Neuronal stem cell (in vitro differentiated cells): ENCODE results near the gene TAS2R50.

Experiments used
- DNase-seq: peaks from one replicate; pipeline ENCODE4 v3.0.0-alpha.2; 2013; ENCODE audit warnings: low spot score
- H2AFZ ChIP-seq: one replicate; pipeline ENCODE4 v1.6.1; 2013; ENCODE audit warnings: mild to moderate bottlenecking, low read length, inconsistent platforms
- H2AK5ac ChIP-seq: 2 replicates; pipeline ENCODE4 v1.6.1; 2013; ENCODE audit warnings: low read depth, mild to moderate bottlenecking, inconsistent platforms, low read length, moderate library complexity, mixed read lengths
- H2BK120ac ChIP-seq: 2 replicates; pipeline ENCODE4 v1.6.1; 2013; ENCODE audit warnings: low read depth, mild to moderate bottlenecking, inconsistent platforms, low read length, moderate library complexity, mixed read lengths
- H2BK12ac ChIP-seq: one replicate; pipeline ENCODE4 v1.6.1; 2013; ENCODE audit warnings: low read length, inconsistent platforms
- H2BK15ac ChIP-seq: 2 replicates; pipeline ENCODE4 v1.6.1; 2013; ENCODE audit warnings: mild to moderate bottlenecking, low read length, inconsistent platforms, mixed read lengths
- H2BK5ac ChIP-seq: one replicate; pipeline ENCODE4 v1.6.1; 2013; ENCODE audit warnings: inconsistent platforms, mild to moderate bottlenecking, low read length, moderate library complexity
- H3K14ac ChIP-seq: one replicate; pipeline ENCODE4 v1.6.1; 2013; ENCODE audit warnings: low read length, inconsistent platforms
- H3K18ac ChIP-seq: 2 replicates; pipeline ENCODE4 v1.6.1; 2013; ENCODE audit warnings: low read length, inconsistent platforms
- H3K23ac ChIP-seq: 2 replicates; pipeline ENCODE4 v1.6.1; 2013; ENCODE audit warnings: low read depth, mild to moderate bottlenecking, mixed read lengths, low read length, inconsistent platforms; ENCODE audit not compliant: poor library complexity
- H3K27ac ChIP-seq: replicated peaks from 3 replicates; pipeline ENCODE4 v1.5.1; 2013; ENCODE audit warnings: low read length, inconsistent platforms
- H3K27me3 ChIP-seq, 3 experiments: 2 replicates each; pipeline ENCODE4 v1.6.1; 2013; ENCODE audit warnings: low read length in 3 of 3, mild to moderate bottlenecking in 2 of 3, inconsistent platforms in 1 of 3, low read depth in 1 of 3, mixed read lengths in 1 of 3, moderate library complexity in 1 of 3; ENCODE audit not compliant: control insufficient read depth in 3 of 3, insufficient read depth in 3 of 3
- H3K36me3 ChIP-seq, 2 donors: replicated peaks in 1 of 2; 2 replicates each; pipeline ENCODE4 v1.6.1; 2013; ENCODE audit warnings: low read length in 2 of 2; ENCODE audit not compliant: control insufficient read depth in 2 of 2, insufficient read depth in 2 of 2
- H3K4ac ChIP-seq: 2 replicates; pipeline ENCODE4 v1.6.1; 2013; ENCODE audit warnings: inconsistent platforms, mild to moderate bottlenecking, low read length, moderate library complexity
- H3K4me1 ChIP-seq, 2 donors: 1 replicate in 1 of 2; 2 replicates in 1 of 2; pipeline ENCODE4 v1.6.1; 2013; ENCODE audit warnings: low read length in 2 of 2, low read depth in 1 of 2; ENCODE audit not compliant: control insufficient read depth in 2 of 2, insufficient read depth in 1 of 2
- H3K4me2 ChIP-seq: one replicate; pipeline ENCODE4 v1.6.1; 2013; ENCODE audit warnings: mild to moderate bottlenecking, low read length, inconsistent platforms; ENCODE audit not compliant: insufficient read depth, poor library complexity, severe bottlenecking
- H3K4me3 ChIP-seq, 2 donors: 2 replicates each; pipeline ENCODE4 v1.5.1; 2013; ENCODE audit warnings: low read length in 2 of 2, mild to moderate bottlenecking in 2 of 2, inconsistent platforms in 1 of 2, moderate library complexity in 1 of 2
- H3K79me1 ChIP-seq: one replicate; pipeline ENCODE4 v1.6.1; 2013; ENCODE audit warnings: low read depth, mild to moderate bottlenecking, inconsistent platforms, low read length, moderate library complexity
- H3K9ac ChIP-seq: one replicate; pipeline ENCODE4 v1.6.1; 2013; ENCODE audit warnings: mild to moderate bottlenecking, low read depth, low read length, inconsistent platforms; ENCODE audit not compliant: poor library complexity
- H3K9me3 ChIP-seq, 2 donors: replicated peaks in 1 of 2; 2 replicates each; pipeline versions ENCODE3 to v1.6.1; 2013; ENCODE audit warnings: low read length in 2 of 2, mild to moderate bottlenecking in 2 of 2, inconsistent platforms in 1 of 2, low read depth in 1 of 2, mixed read lengths in 1 of 2, moderate library complexity in 1 of 2; ENCODE audit not compliant: control insufficient read depth in 2 of 2, insufficient read depth in 1 of 2
- H4K8ac ChIP-seq: one replicate; pipeline ENCODE4 v1.6.1; 2013; ENCODE audit warnings: low read depth, mild to moderate bottlenecking, inconsistent platforms, low read length, moderate library complexity
- H4K91ac ChIP-seq: one replicate; pipeline ENCODE4 v1.6.1; 2013; ENCODE audit warnings: low read length, low read depth, mild to moderate bottlenecking, inconsistent platforms; ENCODE audit not compliant: poor library complexity
- WGBS, 2 donors: extraction: QIAGEN DNeasy Blood & Tissue Kit; methylation state at CpG; one replicate each; pipeline ENCODE4 v1.1.7; 2013; ENCODE audit warnings: missing lambda C conversion rate in 2 of 2, mixed read lengths in 1 of 2; ENCODE audit not compliant: insufficient read length in 2 of 2, insufficient replicate concordance in 1 of 2; ENCODE audit errors: extremely low coverage in 2 of 2; 5-methylcytosine and 5-hydroxymethylcytosine counted together

The TAS2R50 gene

GRCh38 chr12:10943167-10943566 is 43.5 kb downstream of the TAS2R50 start:
- no peaks in the 10 kb centered on the region for H3K36me3 ChIP-seq
- H3K79me1 ChIP-seq, result no peaks in the 10 kb centered on the region
- H3K4me3 ChIP-seq, result no peak overlapping the region
- WGBS, 2 donors, result no CpG with 5 or more reads among the region's 2 CpGs
- no peak overlapping the region for H3K4me2 ChIP-seq
- H2AFZ ChIP-seq, result no peak overlapping the region
- H3K4ac ChIP-seq, result no peak overlapping the region
- no peak overlapping the region for H4K8ac ChIP-seq
- H3K27me3 ChIP-seq, result no peaks in the 10 kb centered on the region
- H2BK12ac ChIP-seq, result no peak overlapping the region
- H2BK120ac ChIP-seq, result no peak overlapping the region
- DNase-seq, result no peak
- peaks cover 2 to 9% of the 10 kb centered on the region in 2 donors for H3K9me3 ChIP-seq
- no peaks in the 10 kb centered on the region for H3K4me1 ChIP-seq
- H3K23ac ChIP-seq, result no peak overlapping the region
- H3K18ac ChIP-seq, result no peak overlapping the region
- H3K14ac ChIP-seq, result no peak overlapping the region
- no peak overlapping the region for H3K27ac ChIP-seq
- no peak overlapping the region for H2BK5ac ChIP-seq
- H2AK5ac ChIP-seq, result no peak overlapping the region
- no peak overlapping the region for H2BK15ac ChIP-seq
- no peak overlapping the region for H4K91ac ChIP-seq
- no peak overlapping the region for H3K9ac ChIP-seq

GRCh38 chr12:10941916-10942607 is 44.6 kb downstream of the TAS2R50 start:
- Histone ChIP-seq H3K27ac (no peak overlapping the region), H2BK15ac (no peak overlapping the region), H3K4me2 (no peak overlapping the region), H3K36me3 (no peaks in the 10 kb centered on the region), H2AK5ac (no peak overlapping the region), H2AFZ (no peak overlapping the region), H2BK12ac (no peak overlapping the region), H3K4me3 (no peak overlapping the region), H2BK5ac (no peak overlapping the region), H3K23ac (no peak overlapping the region), H4K91ac (no peak overlapping the region), H2BK120ac (no peak overlapping the region), H3K4me1 (no peaks in the 10 kb centered on the region), H3K9ac (no peak overlapping the region), H3K27me3 (no peaks in the 10 kb centered on the region), H3K79me1 (no peaks in the 10 kb centered on the region), H3K9me3 (peaks cover 2 to 7% of the 10 kb centered on the region in 2 donors), H3K18ac (peak overlapping the region; percentile 58), H4K8ac (no peak overlapping the region), H3K14ac (no peak overlapping the region), H3K4ac (no peak overlapping the region)
- WGBS, 2 donors, result no CpG with 5 or more reads among the region's 4 CpGs
- no peak for DNase-seq

- Histone ChIP-seq H2BK120ac (no peak overlapping the region), H3K4me1 (no peaks in the 10 kb centered on the region), H3K27ac (no peak overlapping the region), H3K4ac (no peak overlapping the region), H2BK5ac (no peak overlapping the region), H3K4me3 (no peak overlapping the region), H3K4me2 (no peak overlapping the region), H3K9ac (no peak overlapping the region), H3K14ac (no peak overlapping the region), H2AK5ac (no peak overlapping the region), H2AFZ (no peak overlapping the region), H3K18ac (no peak overlapping the region), H4K91ac (no peak overlapping the region), H4K8ac (no peak overlapping the region), H3K23ac (no peak overlapping the region), H3K27me3 (no peaks in the 10 kb centered on the region), H3K9me3 (peaks cover 0 to 2% of the 10 kb centered on the region in 2 donors), H2BK15ac (no peak overlapping the region), H3K79me1 (no peaks in the 10 kb centered on the region), H2BK12ac (no peak overlapping the region), H3K36me3 (no peaks in the 10 kb centered on the region)
- DNase-seq, result no peak
Measured at GRCh38 chr12:10941369-10941768, 45.3 kb downstream of the TAS2R50 start.

- no peak overlapping the region for H3K4ac ChIP-seq
- WGBS, 2 donors, result no CpG with 5 or more reads among the region's 2 CpGs
Measured at GRCh38 chr12:10940389-10940788, 46.3 kb downstream of the TAS2R50 start.

More at GRCh38 chr12:10940389-10940788, 46.3 kb downstream of the TAS2R50 start:
- H2AK5ac ChIP-seq, result no peak overlapping the region
- no peaks in the 10 kb centered on the region for H3K79me1 ChIP-seq
- no peak for DNase-seq
- H3K18ac ChIP-seq, result no peak overlapping the region
- no peak overlapping the region for H2BK5ac ChIP-seq
- no peak overlapping the region for H2AFZ ChIP-seq
- no peak overlapping the region for H4K91ac ChIP-seq
- no peak overlapping the region for H2BK15ac ChIP-seq
- H3K23ac ChIP-seq, result no peak overlapping the region
- no peaks in the 10 kb centered on the region for H3K27me3 ChIP-seq
- H3K9me3 ChIP-seq, result peaks cover 0 to 2% of the 10 kb centered on the region in 2 donors
- H4K8ac ChIP-seq, result no peak overlapping the region
- no peak overlapping the region for H3K4me2 ChIP-seq
- no peaks in the 10 kb centered on the region for H3K36me3 ChIP-seq
- no peak overlapping the region for H3K9ac ChIP-seq
- H2BK12ac ChIP-seq, result no peak overlapping the region
- no peak overlapping the region for H3K27ac ChIP-seq
- no peak overlapping the region for H3K4me3 ChIP-seq
- no peak overlapping the region for H2BK120ac ChIP-seq
- H3K14ac ChIP-seq, result no peak overlapping the region
- H3K4me1 ChIP-seq, result no peaks in the 10 kb centered on the region
